Loucy (cell line): ENCODE measurements around the gene STT3B.

ENCODE experiments used
- H2AFZ ChIP-seq: fragments of 200-600 bp; sonication (generic); 2 replicates; pipeline ENCODE4 v1.6.0; 2016; ENCODE audit warnings: antibody characterized with exemption, mild to moderate bottlenecking, low read length, moderate library complexity
- H3F3A ChIP-seq: fragments of 200-600 bp; 2 replicates; pipeline ENCODE4 v1.6.0; 2016; ENCODE audit warnings: antibody characterized with exemption, low read depth, mild to moderate bottlenecking
- H3K27me3 ChIP-seq: fragments of 200-600 bp; sonication (generic); 2 replicates; pipeline ENCODE4 v1.6.1; 2014; ENCODE audit warnings: low read length, mild to moderate bottlenecking; ENCODE audit not compliant: insufficient read depth, poor library complexity, severe bottlenecking
- H3K36me3 ChIP-seq: fragments of 200-600 bp; sonication (generic); 2 replicates; pipeline ENCODE4 v1.6.1; 2016; ENCODE audit warnings: low read length; ENCODE audit not compliant: insufficient read depth
- H3K4me1 ChIP-seq: fragments of 200-600 bp; sonication (generic); 2 replicates; pipeline ENCODE4 v1.5.1; 2014; ENCODE audit warnings: low read length, mild to moderate bottlenecking; ENCODE audit not compliant: insufficient read depth, poor library complexity, severe bottlenecking
- H3K4me2 ChIP-seq: fragments of 200-600 bp; sonication (generic); 2 replicates; pipeline ENCODE4 v1.6.0; 2014; ENCODE audit warnings: antibody characterized with exemption, low read length, low read depth, mild to moderate bottlenecking; ENCODE audit not compliant: poor library complexity, severe bottlenecking
- H3K4me3 ChIP-seq: fragments of 200-600 bp; sonication (generic); 2 replicates; pipeline ENCODE4 v1.5.1; 2014; ENCODE audit warnings: low read length, mild to moderate bottlenecking, mixed read lengths; ENCODE audit not compliant: poor library complexity, severe bottlenecking
- H3K79me2 ChIP-seq: fragments of 200-600 bp; sonication (generic); 2 replicates; pipeline ENCODE4 v1.6.1; 2014; ENCODE audit warnings: low read length; ENCODE audit not compliant: insufficient read depth
- H3K9ac ChIP-seq: fragments of 200-600 bp; sonication (generic); 2 replicates; pipeline ENCODE4 v1.6.0; 2014; ENCODE audit warnings: mild to moderate bottlenecking, low read depth, low read length, moderate library complexity; ENCODE audit not compliant: poor library complexity, severe bottlenecking
- H3K9me2 ChIP-seq: fragments of 200-600 bp; sonication (generic); replicated peaks from 2 replicates; pipeline ENCODE4 v1.6.1; 2016; ENCODE audit warnings: low read depth, low read length, mixed read lengths
- H3K9me3 ChIP-seq: fragments of 200-600 bp; sonication (generic); 2 replicates; pipeline ENCODE4 v1.6.1; 2014; ENCODE audit warnings: mild to moderate bottlenecking, antibody characterized with exemption, low read length, low read depth; ENCODE audit not compliant: insufficient read depth
- H4K20me1 ChIP-seq: fragments of 200-600 bp; sonication (generic); 2 replicates; pipeline ENCODE4 v1.6.0; 2014; ENCODE audit warnings: antibody characterized with exemption, low read length, mild to moderate bottlenecking; ENCODE audit not compliant: insufficient read depth, poor library complexity, severe bottlenecking
- CTCF ChIP-seq: fragments of 200-600 bp; sonication (generic); conservative IDR thresholded peaks from 2 replicates; pipeline ENCODE4 v1.5.1; 2014; ENCODE audit warnings: mild to moderate bottlenecking, antibody characterized with exemption, low read length
- EZH2phosphoT487 ChIP-seq: fragments of 200-600 bp; IDR thresholded peaks from 2 replicates; pipeline ENCODE4 v1.6.1; 2018; ENCODE audit warnings: antibody characterized with exemption, mild to moderate bottlenecking, moderate library complexity, borderline replicate concordance

The STT3B gene

GRCh38 chr3:31522152-31522551, 10.6 kb upstream of the STT3B start:
- no peaks in the 10 kb centered on the region for H4K20me1 ChIP-seq
- H2AFZ ChIP-seq: no peak overlapping the region

GRCh38 chr3:31523543-31523942, 9.2 kb upstream of the STT3B start:
- H3K9me2 ChIP-seq: no peaks in the 10 kb centered on the region
- H3K4me3 ChIP-seq: peak overlapping the region; percentile 55
- peak overlapping the region; percentile 73 for H3K4me2 ChIP-seq
- H3K79me2 ChIP-seq: peaks cover 46% of the 10 kb centered on the region
- peaks cover 3% of the 10 kb centered on the region; the same call in 1 of the 2 replicates for H3F3A ChIP-seq
- no peaks in the 10 kb centered on the region for H3K27me3 ChIP-seq
- H2AFZ ChIP-seq: no peak overlapping the region
- TF ChIP-seq EZH2phosphoT487: no peak
- no peak for TF ChIP-seq CTCF
- H3K9me3 ChIP-seq: no peaks in the 10 kb centered on the region
- peaks cover 47% of the 10 kb centered on the region for H3K4me1 ChIP-seq
- H3K36me3 ChIP-seq: no peaks in the 10 kb centered on the region
- peak overlapping the region; percentile 59 for H3K9ac ChIP-seq
- no peaks in the 10 kb centered on the region for H4K20me1 ChIP-seq

More at GRCh38 chr3:31522152-31522551, 10.6 kb upstream of the STT3B start:
- H3F3A ChIP-seq: peaks cover 3% of the 10 kb centered on the region; the same call in 1 of the 2 replicates
- no peaks in the 10 kb centered on the region for H3K27me3 ChIP-seq
- peak overlapping the region; percentile 59 for H3K9ac ChIP-seq
- H3K36me3 ChIP-seq: no peaks in the 10 kb centered on the region
- H3K4me2 ChIP-seq: peak overlapping the region; percentile 73
- H3K9me2 ChIP-seq: no peaks in the 10 kb centered on the region
- H3K9me3 ChIP-seq: no peaks in the 10 kb centered on the region
- H3K79me2 ChIP-seq: peaks cover 32% of the 10 kb centered on the region
- TF ChIP-seq CTCF: no peak
- no peak for TF ChIP-seq EZH2phosphoT487
- peak overlapping the region; percentile 55 for H3K4me3 ChIP-seq
- peaks cover 34% of the 10 kb centered on the region for H3K4me1 ChIP-seq

GRCh38 chr3:31525532-31525931, 7.2 kb upstream of the STT3B start:
- Histone ChIP-seq H3K9ac (no peak overlapping the region), H3K9me2 (no peaks in the 10 kb centered on the region), H3K4me1 (peaks cover 67% of the 10 kb centered on the region), H4K20me1 (no peaks in the 10 kb centered on the region), H3F3A (peaks cover 3% of the 10 kb centered on the region; the same call in 1 of the 2 replicates), H3K36me3 (no peaks in the 10 kb centered on the region), H3K27me3 (no peaks in the 10 kb centered on the region), H2AFZ (no peak overlapping the region), H3K79me2 (peaks cover 66% of the 10 kb centered on the region), H3K9me3 (no peaks in the 10 kb centered on the region), H3K4me3 (no peak overlapping the region), H3K4me2 (no peak overlapping the region)
- no peak for TF ChIP-seq EZH2phosphoT487
- no peak for TF ChIP-seq CTCF
